ENCODE data around the gene RAB11FIP3.
"Not testable (repeated sequence)": the region's sequence is repeated elsewhere in the genome, so short reads cannot be mapped to it uniquely, and the experiment has no call there.

DNA sequence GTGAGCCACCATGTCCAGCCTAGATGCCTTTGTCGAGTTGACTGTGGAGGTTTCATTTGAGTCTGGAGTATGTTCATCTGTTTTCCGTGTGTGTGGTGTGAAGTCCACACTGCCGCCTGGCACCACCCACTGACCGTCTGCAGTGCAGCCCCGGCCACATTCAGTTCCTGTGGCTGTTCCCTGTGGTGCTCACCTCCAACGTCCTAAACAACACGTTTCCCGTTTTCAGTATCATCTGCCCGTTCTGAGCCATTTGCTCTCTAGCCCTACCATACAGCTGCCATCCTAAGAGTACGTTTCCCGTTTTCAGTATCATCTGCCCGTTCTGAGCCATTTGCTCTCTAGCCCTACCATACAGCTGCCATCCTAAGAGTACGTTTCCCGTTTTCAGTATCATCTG is 82.1 kb downstream of the RAB11FIP3 start:
- not testable (repeated sequence) for TF ChIP-seq EZH2 (IDR thresholded peaks at IDR 0.05; ENCODE audit: insufficient read depth, poor library complexity, severe bottlenecking); EZH2phosphoT487 (IDR thresholded peaks at IDR 0.05; ENCODE audit: insufficient read depth, low read depth)

Measured in GM23248 (cell line).